Type B pancreatic cell (in vitro differentiated cells): Measurements from ENCODE around the gene HOXB8. TPM values are rescaled to one million over a fixed set of nuclear protein-coding genes. Genes with fewer than 3 reads are reported as not detected.

Experiments used
- DNase-seq: peaks from one replicate; pipeline ENCODE4 v3.0.0; 2021; ENCODE audit warnings: mixed read lengths; ENCODE audit not compliant: unreplicated experiment; ENCODE audit errors: extremely low spot score
- H3K27ac Mint-ChIP-seq: 2 replicates; pipeline ENCODE4 v1.8.0; 2021; ENCODE audit warnings: mild to moderate bottlenecking, mixed read lengths
- H3K27me3 Mint-ChIP-seq: 2 replicates; pipeline ENCODE4 v1.8.0; 2021; ENCODE audit warnings: mixed read lengths
- H3K36me3 Mint-ChIP-seq: 2 replicates; pipeline ENCODE4 v1.8.0; 2021; ENCODE audit warnings: mixed read lengths
- H3K4me1 Mint-ChIP-seq: one replicate; pipeline ENCODE4 v1.8.0; 2021; ENCODE audit warnings: mixed read lengths; ENCODE audit not compliant: unreplicated experiment
- H3K4me3 Mint-ChIP-seq: 2 replicates; pipeline ENCODE4 v1.8.0; 2021; ENCODE audit warnings: mild to moderate bottlenecking, mixed read lengths
- H3K9me3 Mint-ChIP-seq: 2 replicates; pipeline ENCODE4 v1.8.0; 2021; ENCODE audit warnings: mixed read lengths
- CTCF ChIP-seq: fragments of 200-600 bp; sonication (generic); conservative IDR thresholded peaks from 2 replicates; pipeline ENCODE4 v1.5.0; 2021; ENCODE audit warnings: antibody characterized with exemption, mild to moderate bottlenecking
- microRNA-seq: library from miRNA; unstranded; fragments of <30 nt; microRNA quantifications from one replicate; pipeline ENCODE4, GENCODE V29; 2020
- total RNA-seq: library from RNA; stranded (reverse); gene quantifications from 2 replicates; pipeline ENCODE4 v1.2.1, GENCODE V29; 2021; ENCODE audit warnings: low replicate concordance

HOXB8 gene
- total RNA-seq, 1 donor from 2014 or later = 16.0 TPM

DNA sequence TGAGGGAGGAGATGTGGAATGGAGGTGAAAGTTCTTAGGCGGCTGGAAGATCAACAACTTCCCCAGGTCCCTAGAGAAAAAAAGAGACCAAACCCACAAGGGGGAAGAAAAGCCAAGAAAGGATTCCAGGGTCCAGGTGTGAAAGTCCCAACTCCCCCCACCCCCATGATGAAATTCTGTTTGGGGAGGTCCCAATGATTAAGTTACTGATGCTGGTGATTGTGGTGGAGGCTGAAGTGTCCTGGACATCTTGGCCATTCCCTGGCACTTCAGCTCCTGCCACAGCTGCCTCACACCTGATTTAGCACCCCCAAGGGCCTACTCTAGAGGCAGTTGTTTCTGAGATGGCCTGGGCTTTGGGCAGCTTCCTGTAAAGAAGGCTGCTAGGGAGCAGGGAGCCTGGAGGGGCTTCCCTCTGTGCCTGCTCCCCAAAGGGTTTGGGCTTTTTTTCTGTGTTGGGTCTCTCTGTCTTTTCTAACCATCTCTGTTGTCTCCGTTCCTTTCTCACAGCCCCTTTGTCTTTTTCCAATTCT, 50.0 kb downstream of the HOXB8 start:
- no peak for TF ChIP-seq CTCF
- no peak for DNase-seq
- H3K9me3 Mint-ChIP-seq = no peaks in the 10 kb centered on the region
- peaks cover 42% of the 10 kb centered on the region for H3K4me1 Mint-ChIP-seq
- H3K4me3 Mint-ChIP-seq = no peak overlapping the region
- peaks cover 10% of the 10 kb centered on the region for H3K36me3 Mint-ChIP-seq
- peaks cover 46% of the 10 kb centered on the region for H3K27me3 Mint-ChIP-seq
- H3K27ac Mint-ChIP-seq = no peak overlapping the region

GRCh38 chr17:48564188-48565021, 50.7 kb downstream of the HOXB8 start:
- DNase-seq = no peak
- Mint-ChIP-seq H3K36me3 (peaks cover 10% of the 10 kb centered on the region), H3K27me3 (peaks cover 47% of the 10 kb centered on the region), H3K9me3 (no peaks in the 10 kb centered on the region), H3K4me1 (peaks cover 49% of the 10 kb centered on the region), H3K27ac (no peak overlapping the region), H3K4me3 (no peak overlapping the region)
- TF ChIP-seq CTCF = no peak

DNA sequence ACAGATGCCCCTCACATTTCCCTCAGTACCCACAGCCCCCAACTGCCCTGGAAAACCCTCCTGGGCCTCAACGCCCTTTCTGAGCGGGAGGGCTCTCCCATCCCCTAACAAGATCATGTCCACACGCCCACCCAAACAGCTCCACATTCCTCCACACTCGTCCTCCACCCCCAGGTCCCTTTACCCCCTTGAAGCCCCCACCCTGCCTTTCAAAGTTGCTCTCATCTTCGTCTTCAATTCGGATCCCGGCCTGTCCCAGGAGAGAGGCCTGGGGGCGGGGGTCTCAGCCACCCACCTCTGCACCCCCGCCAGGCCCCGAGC, 51.3 kb downstream of the HOXB8 start:
- no peak for DNase-seq
- no peak for TF ChIP-seq CTCF
- H3K27ac Mint-ChIP-seq = peak overlapping the region; percentile 94
- peaks cover 8% of the 10 kb centered on the region for H3K36me3 Mint-ChIP-seq
- peak overlapping the region; percentile 87 for H3K4me3 Mint-ChIP-seq
- H3K9me3 Mint-ChIP-seq = no peaks in the 10 kb centered on the region
- peaks cover 47% of the 10 kb centered on the region for H3K27me3 Mint-ChIP-seq
- H3K4me1 Mint-ChIP-seq = peaks cover 51% of the 10 kb centered on the region

GRCh38 chr17:48563385-48563838, 51.7 kb downstream of the HOXB8 start:
- peaks cover 52% of the 10 kb centered on the region for H3K4me1 Mint-ChIP-seq
- no peaks in the 10 kb centered on the region for H3K9me3 Mint-ChIP-seq
- peak overlapping the region; percentile 87 for H3K4me3 Mint-ChIP-seq
- H3K27me3 Mint-ChIP-seq = peaks cover 47% of the 10 kb centered on the region
- H3K36me3 Mint-ChIP-seq = peaks cover 11% of the 10 kb centered on the region
- H3K27ac Mint-ChIP-seq = peak overlapping the region; percentile 94
- TF ChIP-seq CTCF = no peak
- no peak for DNase-seq

- no peak for DNase-seq
- Mint-ChIP-seq H3K27ac (peak overlapping the region; percentile 94), H3K9me3 (no peaks in the 10 kb centered on the region), H3K36me3 (peaks cover 14% of the 10 kb centered on the region), H3K4me1 (peaks cover 55% of the 10 kb centered on the region), H3K4me3 (peak overlapping the region; percentile 87), H3K27me3 (peaks cover 48% of the 10 kb centered on the region)
- no peak for TF ChIP-seq CTCF
Measured at GRCh38 chr17:48562934-48563333, 52.2 kb downstream of the HOXB8 start.

Small RNAs within 50 kb of the gene (microRNA-seq; reads per million reads assigned to microRNA genes)
- not detected for gene MIR196A1

Other genes starting within 250 kb of the HOXB8 start
- 0.43 and 0.79 TPM in 2 replicates for gene SKAP1, start 185.1 kb downstream of the HOXB8 start, total RNA-seq
- 0.29 and 0.79 TPM in 2 replicates for gene HOXB1, start 84.3 kb downstream of the HOXB8 start, total RNA-seq
- gene HOXB2, start 70.2 kb downstream of the HOXB8 start, total RNA-seq = 35.6 and 36.5 TPM in 2 replicates
- gene HOXB4, start 36.9 kb downstream of the HOXB8 start, total RNA-seq = 14.8 and 27.0 TPM in 2 replicates
- gene HOXB3, start 25.1 kb downstream of the HOXB8 start, total RNA-seq = 46.9 and 93.7 TPM in 2 replicates
- 10.1 and 20.8 TPM in 2 replicates for gene HOXB5, start 21.5 kb downstream of the HOXB8 start, total RNA-seq
- 17.6 and 20.3 TPM in 2 replicates for gene HOXB6, start 10.3 kb downstream of the HOXB8 start, total RNA-seq
- gene HOXB7, start 4.3 kb downstream of the HOXB8 start, total RNA-seq = 9.8 and 11.7 TPM in 2 replicates
- gene HOXB9, start 11.1 kb upstream of the HOXB8 start, total RNA-seq = 1.6 and 9.4 TPM in 2 replicates
- 0.88 TPM in 1 of 2 replicates, not detected in the other for gene PRAC1, start 107.2 kb upstream of the HOXB8 start, total RNA-seq
- not detected in 2 replicates for gene PRAC2, start 107.9 kb upstream of the HOXB8 start, total RNA-seq
- gene HOXB13, start 113.5 kb upstream of the HOXB8 start, total RNA-seq = 0.59 TPM in 1 of 2 replicates, not detected in the other
- gene TTLL6, start 201.9 kb upstream of the HOXB8 start, total RNA-seq = 2.8 and 3.5 TPM in 2 replicates
- 74.5 and 99.7 TPM in 2 replicates for gene CALCOCO2, start 215.7 kb upstream of the HOXB8 start, total RNA-seq